Measurements from ENCODE around the gene NEMP1. TPM values are rescaled to one million over a fixed set of nuclear protein-coding genes. Genes with fewer than 3 reads are reported as not detected.
"Not testable (repeated sequence)": the region's sequence is repeated elsewhere in the genome, so short reads cannot be mapped to it uniquely, and the experiment has no call there.

NEMP1 gene
- total RNA-seq, 6 experiments from 2014 or later = 3.8 to 6.2 (median 4.8) TPM

DNA sequence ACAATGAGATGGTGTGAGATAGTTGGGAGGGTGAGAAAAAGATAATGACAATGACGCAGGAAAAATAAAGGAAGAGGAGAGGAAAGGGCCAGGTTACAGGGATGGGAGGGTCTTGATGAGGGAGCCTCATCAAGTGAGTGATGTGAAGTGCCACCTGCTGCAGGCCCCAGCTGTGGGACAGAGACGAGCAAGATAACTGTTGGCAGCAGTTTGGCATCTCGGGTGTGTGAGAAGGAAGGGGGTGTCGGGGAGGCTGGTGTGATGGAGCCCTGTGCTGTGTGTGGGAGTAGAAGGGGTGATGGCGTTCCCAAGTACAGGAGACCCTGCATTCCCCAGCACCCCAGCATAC, 50.8 kb downstream of the NEMP1 start:
- Histone ChIP-seq H3K36me3 (no peaks in the 10 kb centered on the region), H3K27ac (no peak overlapping the region), H3K4me3 (no peak overlapping the region), H3K27me3 (no peaks in the 10 kb centered on the region), H3K4me1 (no peaks in the 10 kb centered on the region), H3K9me3 (no peaks in the 10 kb centered on the region)
- intact Hi-C loops (cut with DNase I) = no loop called here
- ATAC-seq (no peak), DNase-seq (no peak)
- TF ChIP-seq, protein P1, sequence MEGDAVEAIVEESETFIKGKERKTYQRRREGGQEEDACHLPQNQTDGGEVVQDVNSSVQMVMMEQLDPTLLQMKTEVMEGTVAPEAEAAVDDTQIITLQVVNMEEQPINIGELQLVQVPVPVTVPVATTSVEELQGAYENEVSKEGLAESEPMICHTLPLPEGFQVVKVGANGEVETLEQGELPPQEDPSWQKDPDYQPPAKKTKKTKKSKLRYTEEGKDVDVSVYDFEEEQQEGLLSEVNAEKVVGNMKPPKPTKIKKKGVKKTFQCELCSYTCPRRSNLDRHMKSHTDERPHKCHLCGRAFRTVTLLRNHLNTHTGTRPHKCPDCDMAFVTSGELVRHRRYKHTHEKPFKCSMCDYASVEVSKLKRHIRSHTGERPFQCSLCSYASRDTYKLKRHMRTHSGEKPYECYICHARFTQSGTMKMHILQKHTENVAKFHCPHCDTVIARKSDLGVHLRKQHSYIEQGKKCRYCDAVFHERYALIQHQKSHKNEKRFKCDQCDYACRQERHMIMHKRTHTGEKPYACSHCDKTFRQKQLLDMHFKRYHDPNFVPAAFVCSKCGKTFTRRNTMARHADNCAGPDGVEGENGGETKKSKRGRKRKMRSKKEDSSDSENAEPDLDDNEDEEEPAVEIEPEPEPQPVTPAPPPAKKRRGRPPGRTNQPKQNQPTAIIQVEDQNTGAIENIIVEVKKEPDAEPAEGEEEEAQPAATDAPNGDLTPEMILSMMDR (IDR thresholded peaks at IDR 0.05) = no peak
- no peak for TF ChIP-seq POLR2A (IDR thresholded peaks at IDR 0.05)
- WGBS (ENCODE audit: insufficient coverage, low coverage, low lambda C conversion rate, missing lambda C conversion rate) = 40% methylated on average over 1 of the region's 5 CpGs

DNA sequence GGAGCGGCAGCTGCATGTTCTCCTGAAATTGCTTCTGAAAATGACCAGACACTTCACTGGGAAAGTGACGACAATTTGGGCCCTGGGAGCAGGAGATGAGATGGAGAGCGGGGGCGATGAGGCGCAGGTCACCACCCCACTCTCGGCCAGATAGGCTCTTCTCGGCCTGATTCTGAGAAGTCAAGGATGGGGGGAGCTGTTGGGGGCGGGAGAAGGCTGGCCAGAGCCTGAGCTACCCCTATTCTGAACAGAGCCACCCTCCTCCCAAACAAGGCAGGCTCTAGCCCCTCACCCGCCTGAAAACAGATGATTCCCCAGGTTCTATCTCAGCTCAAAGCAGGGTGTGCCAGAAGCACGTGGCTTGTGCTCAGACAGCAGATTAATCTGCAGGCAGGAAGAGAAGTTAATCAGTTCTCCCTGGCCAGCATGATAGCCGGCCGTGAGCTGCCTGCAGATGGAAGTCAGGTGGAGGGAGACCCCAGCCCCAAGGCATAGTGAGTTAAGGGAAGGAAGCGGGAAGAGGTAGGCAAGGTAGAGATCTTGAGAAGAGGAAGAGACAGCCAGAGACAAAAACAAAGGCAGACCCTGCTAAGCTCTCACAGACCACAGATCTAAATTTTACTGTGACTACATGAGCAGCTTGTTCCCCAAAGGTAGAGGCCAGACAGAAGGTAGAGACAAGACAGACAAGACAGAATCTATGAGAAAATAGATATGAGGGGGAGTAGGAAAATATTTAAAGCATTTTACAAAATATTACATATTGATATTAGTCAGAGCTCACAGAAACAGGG, 51.4 kb downstream of the NEMP1 start:
- WGBS (ENCODE audit: insufficient coverage, low coverage, low lambda C conversion rate, missing lambda C conversion rate) = 47% methylated on average over 11 of the region's 13 CpGs
- ATAC-seq (no peak), DNase-seq (no peak)
- no peaks in the 10 kb centered on the region for H3K4me1 ChIP-seq
- TF ChIP-seq, protein P1 (IDR thresholded peaks at IDR 0.05) = no peak
- TF ChIP-seq POLR2A (IDR thresholded peaks at IDR 0.05) = no peak
- no peaks in the 10 kb centered on the region for H3K9me3 ChIP-seq
- no peak overlapping the region for H3K4me3 ChIP-seq
- H3K36me3 ChIP-seq = no peaks in the 10 kb centered on the region
- no peak overlapping the region for H3K27ac ChIP-seq
- H3K27me3 ChIP-seq = no peaks in the 10 kb centered on the region
- intact Hi-C loops (cut with DNase I) = no loop called here

DNA sequence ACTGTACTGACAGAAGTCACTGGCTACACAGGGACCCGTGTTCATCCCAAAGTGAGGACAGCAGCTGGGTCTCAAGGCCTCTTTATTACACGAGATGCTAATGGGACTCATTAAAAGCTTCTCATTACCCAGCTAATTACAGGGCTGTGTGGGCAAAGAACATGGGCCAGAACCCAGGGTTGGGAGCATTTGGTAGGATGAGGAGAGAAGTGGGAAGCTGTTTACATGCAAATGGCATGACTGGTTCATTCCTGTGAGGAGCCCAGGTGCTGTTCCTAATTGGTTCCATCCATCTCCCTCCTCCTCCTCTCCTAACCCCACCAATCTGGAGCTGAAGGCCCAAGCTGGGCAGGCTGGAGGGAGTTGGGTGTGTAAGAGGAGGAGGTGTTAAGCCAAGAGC, 53.4 kb downstream of the NEMP1 start:
- H3K9me3 ChIP-seq = no peaks in the 10 kb centered on the region
- H3K36me3 ChIP-seq = no peaks in the 10 kb centered on the region
- H3K27me3 ChIP-seq = no peaks in the 10 kb centered on the region
- WGBS (ENCODE audit: insufficient coverage, low coverage, low lambda C conversion rate, missing lambda C conversion rate) = 86% methylated on average over 1 of the region's 2 CpGs
- H3K27ac ChIP-seq = no peak overlapping the region
- intact Hi-C loops (cut with DNase I) = no loop called here
- TF ChIP-seq, protein P1 (IDR thresholded peaks at IDR 0.05) = no peak
- no peak for TF ChIP-seq POLR2A (IDR thresholded peaks at IDR 0.05)
- H3K4me3 ChIP-seq = no peak overlapping the region
- no peak for ATAC-seq
- no peak for DNase-seq
- no peaks in the 10 kb centered on the region for H3K4me1 ChIP-seq

DNA sequence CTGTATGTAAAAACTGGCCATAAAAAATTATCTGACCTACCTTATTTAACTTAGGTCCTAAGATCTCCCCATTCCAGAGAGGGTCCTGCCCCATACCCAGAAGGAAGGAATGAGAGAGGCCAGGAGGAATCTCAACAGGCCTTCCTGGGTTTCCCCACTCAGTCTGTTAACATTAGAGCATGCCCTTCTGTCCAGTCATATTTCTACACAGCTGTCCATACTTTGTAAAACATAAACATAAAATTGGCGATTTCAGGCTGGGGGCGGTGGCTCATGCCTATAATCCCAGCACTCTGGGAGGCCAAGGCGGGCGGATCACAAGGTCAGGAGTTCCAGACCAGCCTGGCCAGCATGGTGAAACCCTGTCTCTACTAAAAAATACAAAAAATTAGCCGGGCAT, 56.3 kb downstream of the NEMP1 start:
- ATAC-seq; H3K4me1 ChIP-seq; H3K9me3 ChIP-seq; intact Hi-C loops (cut with DNase I); H3K4me3 ChIP-seq; DNase-seq; H3K27me3 ChIP-seq; H3K36me3 ChIP-seq; H3K27ac ChIP-seq: not testable (repeated sequence)
- 96% methylated on average over 4 of the region's 5 CpGs for WGBS (ENCODE audit: insufficient coverage, low coverage, low lambda C conversion rate, missing lambda C conversion rate)

DNA sequence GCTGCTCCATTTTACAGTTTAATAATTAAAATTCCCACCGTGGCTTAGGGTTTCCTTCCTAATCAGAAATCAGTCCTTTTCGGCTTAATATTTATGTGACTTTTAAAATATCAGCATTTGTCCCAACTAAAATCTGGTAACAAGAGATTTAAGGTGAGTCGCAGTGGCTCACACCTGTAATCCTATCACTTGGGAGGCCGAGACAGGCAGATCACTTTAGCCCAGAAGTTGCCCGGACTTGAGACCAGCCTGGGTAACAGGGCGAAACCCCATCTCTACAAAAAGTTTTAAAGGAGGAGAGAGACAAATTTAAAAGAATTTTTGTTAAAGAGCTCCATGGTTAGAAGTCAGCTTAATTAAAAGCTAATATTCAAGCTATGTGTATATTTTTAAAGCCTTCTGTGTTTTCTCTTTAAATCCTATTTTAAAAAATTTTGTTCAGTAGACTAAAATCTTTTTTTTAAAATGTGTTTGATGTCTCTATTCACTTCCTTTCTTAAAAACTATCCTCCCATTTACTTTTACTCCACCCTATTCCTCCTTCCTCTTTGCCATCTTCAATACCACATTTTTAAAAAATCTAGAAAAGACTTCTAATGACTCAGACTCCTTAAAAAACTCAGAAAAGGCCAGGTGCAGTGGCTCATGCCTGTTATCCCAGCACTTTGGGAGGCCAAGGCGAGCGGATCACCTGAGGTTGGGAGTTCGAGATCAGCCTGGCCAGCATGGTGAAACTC, 58.4 kb downstream of the NEMP1 start:
- no peak overlapping the region for H3K4me3 ChIP-seq
- no peaks in the 10 kb centered on the region for H3K4me1 ChIP-seq
- WGBS (ENCODE audit: insufficient coverage, low coverage, low lambda C conversion rate, missing lambda C conversion rate) = 76% methylated on average over 9 of the region's 9 CpGs
- intact Hi-C loops (cut with DNase I) = loop anchor here in 1 of 2 donors (5.0 kb wide), 1 partner anchor 37 kb away; no protein-coding TSS in a partner anchor
- H3K27ac ChIP-seq = no peak overlapping the region
- TF ChIP-seq, protein P1 (IDR thresholded peaks at IDR 0.05) = no peak
- TF ChIP-seq POLR2A (IDR thresholded peaks at IDR 0.05) = no peak
- no peak for ATAC-seq
- H3K36me3 ChIP-seq = no peaks in the 10 kb centered on the region
- H3K9me3 ChIP-seq = no peaks in the 10 kb centered on the region
- H3K27me3 ChIP-seq = no peaks in the 10 kb centered on the region
- no peak for DNase-seq

Measured in right lobe of liver (tissue), 6 donors.